Liver (tissue), 3 donors: ENCODE data around the gene TMEM86B.

ENCODE experiments used
- EGR1 ChIP-seq, 2 donors: IDR thresholded peaks; 2 replicates each; pipeline ENCODE4 v1.6.1; 2016 to 2018; ENCODE audit warnings: antibody characterized with exemption in 2 of 2, low read depth in 2 of 2
- GABPA ChIP-seq, 2 donors: IDR thresholded peaks in 1 of 2; conservative IDR thresholded peaks in 1 of 2; 2 replicates each; pipeline ENCODE4 v1.6.1; 2016; ENCODE audit warnings: antibody characterized with exemption in 2 of 2, mild to moderate bottlenecking in 1 of 2, moderate library complexity in 1 of 2
- HNF4G ChIP-seq: IDR thresholded peaks from 2 replicates; pipeline ENCODE4 v1.6.1; 2016; ENCODE audit warnings: antibody characterized with exemption
- NR2F2 ChIP-seq: IDR thresholded peaks from 2 replicates; pipeline ENCODE4 v1.6.1; 2016; ENCODE audit warnings: antibody characterized with exemption
- RAD21 ChIP-seq, 2 donors: IDR thresholded peaks; 2 replicates each; pipeline ENCODE4 v1.6.1; 2016; ENCODE audit warnings: antibody characterized with exemption in 2 of 2, mild to moderate bottlenecking in 2 of 2
- RXRA ChIP-seq, 2 donors: IDR thresholded peaks; 2 replicates each; pipeline ENCODE4 v1.6.1; 2017 to 2018; ENCODE audit warnings: antibody characterized with exemption in 2 of 2, mild to moderate bottlenecking in 1 of 2
- SP1 ChIP-seq: IDR thresholded peaks from 2 replicates; pipeline ENCODE4 v1.6.1; 2018; ENCODE audit warnings: antibody characterized with exemption, mild to moderate bottlenecking
- TAF1 ChIP-seq: conservative IDR thresholded peaks from 2 replicates; pipeline ENCODE4 v1.6.1; 2016; ENCODE audit warnings: antibody characterized with exemption, mild to moderate bottlenecking
- YY1 ChIP-seq: IDR thresholded peaks from 2 replicates; pipeline ENCODE4 v1.6.1; 2016; ENCODE audit warnings: antibody characterized with exemption, mild to moderate bottlenecking
- TF ChIP-seq, protein P1 (sequence below): fragments of 150-350 bp; IDR thresholded peaks from 2 replicates; pipeline ENCODE4 v1.5.1; 2017; ENCODE audit warnings: improper control_type of control experiment, low read depth, low read length; ENCODE audit not compliant: missing input control
- TF ChIP-seq, protein P2 (sequence below): IDR thresholded peaks from 2 replicates; pipeline ENCODE4 v1.6.1; 2016; ENCODE audit warnings: antibody characterized with exemption
- TF ChIP-seq, protein P3 (sequence below): IDR thresholded peaks from 2 replicates; pipeline ENCODE4 v1.6.1; 2016; ENCODE audit warnings: antibody characterized with exemption
- TF ChIP-seq, protein P4 (sequence below): IDR thresholded peaks from 2 replicates; pipeline ENCODE4 v1.6.1; 2016; ENCODE audit warnings: antibody characterized with exemption
- TF ChIP-seq, protein P5 (sequence below): IDR thresholded peaks from 2 replicates; pipeline ENCODE4 v1.6.1; 2016; ENCODE audit warnings: antibody characterized with exemption, mild to moderate bottlenecking
- donor health status: healthy.
- donor health status: healthy.

DNA sequence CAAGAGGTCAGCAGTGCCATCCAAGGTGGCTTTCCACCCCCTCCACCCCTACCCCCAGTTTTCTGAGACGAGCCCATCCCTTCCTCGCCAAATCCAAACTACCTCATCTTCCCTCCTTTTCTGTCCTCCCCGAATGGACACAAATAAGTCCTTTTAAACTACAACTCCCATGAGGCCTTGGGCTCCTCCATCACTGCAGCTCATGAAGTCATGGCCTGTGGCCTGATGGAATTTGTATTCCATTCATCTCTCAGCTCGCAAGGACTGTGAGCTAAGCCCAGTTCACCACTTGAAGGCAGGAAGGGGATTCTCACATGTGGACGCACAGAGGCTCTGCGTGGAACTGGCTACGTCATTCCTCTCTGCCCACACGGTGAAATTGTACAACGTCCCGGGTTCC is 31.8 kb downstream of the TMEM86B start:
- TF ChIP-seq, protein P1, sequence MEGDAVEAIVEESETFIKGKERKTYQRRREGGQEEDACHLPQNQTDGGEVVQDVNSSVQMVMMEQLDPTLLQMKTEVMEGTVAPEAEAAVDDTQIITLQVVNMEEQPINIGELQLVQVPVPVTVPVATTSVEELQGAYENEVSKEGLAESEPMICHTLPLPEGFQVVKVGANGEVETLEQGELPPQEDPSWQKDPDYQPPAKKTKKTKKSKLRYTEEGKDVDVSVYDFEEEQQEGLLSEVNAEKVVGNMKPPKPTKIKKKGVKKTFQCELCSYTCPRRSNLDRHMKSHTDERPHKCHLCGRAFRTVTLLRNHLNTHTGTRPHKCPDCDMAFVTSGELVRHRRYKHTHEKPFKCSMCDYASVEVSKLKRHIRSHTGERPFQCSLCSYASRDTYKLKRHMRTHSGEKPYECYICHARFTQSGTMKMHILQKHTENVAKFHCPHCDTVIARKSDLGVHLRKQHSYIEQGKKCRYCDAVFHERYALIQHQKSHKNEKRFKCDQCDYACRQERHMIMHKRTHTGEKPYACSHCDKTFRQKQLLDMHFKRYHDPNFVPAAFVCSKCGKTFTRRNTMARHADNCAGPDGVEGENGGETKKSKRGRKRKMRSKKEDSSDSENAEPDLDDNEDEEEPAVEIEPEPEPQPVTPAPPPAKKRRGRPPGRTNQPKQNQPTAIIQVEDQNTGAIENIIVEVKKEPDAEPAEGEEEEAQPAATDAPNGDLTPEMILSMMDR: no peak
- no peak for TF ChIP-seq YY1
- TF ChIP-seq TAF1: no peak
- TF ChIP-seq RXRA (IDR thresholded peaks at IDR 0.05): no peak
- TF ChIP-seq EGR1 (IDR thresholded peaks at IDR 0.05; ENCODE audit: low read depth in 2 of 2): no peak
- TF ChIP-seq, protein P2, sequence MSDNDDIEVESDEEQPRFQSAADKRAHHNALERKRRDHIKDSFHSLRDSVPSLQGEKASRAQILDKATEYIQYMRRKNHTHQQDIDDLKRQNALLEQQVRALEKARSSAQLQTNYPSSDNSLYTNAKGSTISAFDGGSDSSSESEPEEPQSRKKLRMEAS: no peak
- TF ChIP-seq, protein P3, sequence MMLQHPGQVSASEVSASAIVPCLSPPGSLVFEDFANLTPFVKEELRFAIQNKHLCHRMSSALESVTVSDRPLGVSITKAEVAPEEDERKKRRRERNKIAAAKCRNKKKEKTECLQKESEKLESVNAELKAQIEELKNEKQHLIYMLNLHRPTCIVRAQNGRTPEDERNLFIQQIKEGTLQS: no peak
- TF ChIP-seq, protein P4, sequence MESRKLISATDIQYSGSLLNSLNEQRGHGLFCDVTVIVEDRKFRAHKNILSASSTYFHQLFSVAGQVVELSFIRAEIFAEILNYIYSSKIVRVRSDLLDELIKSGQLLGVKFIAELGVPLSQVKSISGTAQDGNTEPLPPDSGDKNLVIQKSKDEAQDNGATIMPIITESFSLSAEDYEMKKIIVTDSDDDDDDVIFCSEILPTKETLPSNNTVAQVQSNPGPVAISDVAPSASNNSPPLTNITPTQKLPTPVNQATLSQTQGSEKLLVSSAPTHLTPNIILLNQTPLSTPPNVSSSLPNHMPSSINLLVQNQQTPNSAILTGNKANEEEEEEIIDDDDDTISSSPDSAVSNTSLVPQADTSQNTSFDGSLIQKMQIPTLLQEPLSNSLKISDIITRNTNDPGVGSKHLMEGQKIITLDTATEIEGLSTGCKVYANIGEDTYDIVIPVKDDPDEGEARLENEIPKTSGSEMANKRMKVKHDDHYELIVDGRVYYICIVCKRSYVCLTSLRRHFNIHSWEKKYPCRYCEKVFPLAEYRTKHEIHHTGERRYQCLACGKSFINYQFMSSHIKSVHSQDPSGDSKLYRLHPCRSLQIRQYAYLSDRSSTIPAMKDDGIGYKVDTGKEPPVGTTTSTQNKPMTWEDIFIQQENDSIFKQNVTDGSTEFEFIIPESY: no peak
- TF ChIP-seq, protein P5, sequence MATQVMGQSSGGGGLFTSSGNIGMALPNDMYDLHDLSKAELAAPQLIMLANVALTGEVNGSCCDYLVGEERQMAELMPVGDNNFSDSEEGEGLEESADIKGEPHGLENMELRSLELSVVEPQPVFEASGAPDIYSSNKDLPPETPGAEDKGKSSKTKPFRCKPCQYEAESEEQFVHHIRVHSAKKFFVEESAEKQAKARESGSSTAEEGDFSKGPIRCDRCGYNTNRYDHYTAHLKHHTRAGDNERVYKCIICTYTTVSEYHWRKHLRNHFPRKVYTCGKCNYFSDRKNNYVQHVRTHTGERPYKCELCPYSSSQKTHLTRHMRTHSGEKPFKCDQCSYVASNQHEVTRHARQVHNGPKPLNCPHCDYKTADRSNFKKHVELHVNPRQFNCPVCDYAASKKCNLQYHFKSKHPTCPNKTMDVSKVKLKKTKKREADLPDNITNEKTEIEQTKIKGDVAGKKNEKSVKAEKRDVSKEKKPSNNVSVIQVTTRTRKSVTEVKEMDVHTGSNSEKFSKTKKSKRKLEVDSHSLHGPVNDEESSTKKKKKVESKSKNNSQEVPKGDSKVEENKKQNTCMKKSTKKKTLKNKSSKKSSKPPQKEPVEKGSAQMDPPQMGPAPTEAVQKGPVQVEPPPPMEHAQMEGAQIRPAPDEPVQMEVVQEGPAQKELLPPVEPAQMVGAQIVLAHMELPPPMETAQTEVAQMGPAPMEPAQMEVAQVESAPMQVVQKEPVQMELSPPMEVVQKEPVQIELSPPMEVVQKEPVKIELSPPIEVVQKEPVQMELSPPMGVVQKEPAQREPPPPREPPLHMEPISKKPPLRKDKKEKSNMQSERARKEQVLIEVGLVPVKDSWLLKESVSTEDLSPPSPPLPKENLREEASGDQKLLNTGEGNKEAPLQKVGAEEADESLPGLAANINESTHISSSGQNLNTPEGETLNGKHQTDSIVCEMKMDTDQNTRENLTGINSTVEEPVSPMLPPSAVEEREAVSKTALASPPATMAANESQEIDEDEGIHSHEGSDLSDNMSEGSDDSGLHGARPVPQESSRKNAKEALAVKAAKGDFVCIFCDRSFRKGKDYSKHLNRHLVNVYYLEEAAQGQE: no peak
- TF ChIP-seq SP1: no peak
- no peak for TF ChIP-seq GABPA (IDR thresholded peaks at IDR 0.05 in 1 of 2, conservative IDR thresholded peaks at IDR 0.05 in 1 of 2)
- TF ChIP-seq RAD21 (IDR thresholded peaks at IDR 0.05): no peak
- TF ChIP-seq NR2F2: no peak
- no peak for TF ChIP-seq HNF4G
